ENCODE results near the gene IQCN.

IQCN gene

DNA sequence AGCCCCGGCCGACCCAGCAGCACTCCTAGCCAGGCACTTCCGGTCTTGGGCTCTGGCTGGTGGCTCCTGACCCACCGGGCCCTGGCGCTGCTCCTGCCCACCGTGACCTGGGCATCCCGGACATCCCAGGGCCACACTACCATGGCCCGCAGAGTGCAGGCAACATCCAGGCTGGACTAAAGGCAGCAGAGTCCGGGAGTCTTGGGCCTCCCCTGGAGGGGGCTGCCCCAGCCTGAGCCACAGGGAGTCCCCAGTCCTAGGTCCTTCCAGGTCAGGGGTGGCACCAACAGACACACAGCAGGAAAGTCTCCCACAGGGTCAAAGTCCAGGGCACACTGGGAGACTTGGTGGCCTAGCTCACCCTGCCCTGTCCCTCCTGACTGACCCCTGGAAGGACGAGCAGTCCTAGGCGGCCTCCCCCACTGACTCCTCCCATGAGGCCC, 37.9 kb upstream of the IQCN start:
- Histone ChIP-seq H3K27ac (ENCODE audit: poor library complexity, severe bottlenecking) (no peak overlapping the region), H3K36me3 (ENCODE audit: low read depth) (peaks cover 85% of the 10 kb centered on the region), H3K27me3 (ENCODE audit: insufficient read depth, poor library complexity, severe bottlenecking) (no peaks in the 10 kb centered on the region), H3K9me3 (ENCODE audit: severe bottlenecking) (no peaks in the 10 kb centered on the region), H3K4me1 (ENCODE audit: insufficient read depth, poor library complexity, severe bottlenecking) (no peaks in the 10 kb centered on the region), H3K4me3 (ENCODE audit: severe bottlenecking) (no peak overlapping the region)
- ATAC-seq (ENCODE audit: low read depth) (no peak), DNase-seq (ENCODE audit: low spot score) (no peak)
- TF ChIP-seq, protein P1, sequence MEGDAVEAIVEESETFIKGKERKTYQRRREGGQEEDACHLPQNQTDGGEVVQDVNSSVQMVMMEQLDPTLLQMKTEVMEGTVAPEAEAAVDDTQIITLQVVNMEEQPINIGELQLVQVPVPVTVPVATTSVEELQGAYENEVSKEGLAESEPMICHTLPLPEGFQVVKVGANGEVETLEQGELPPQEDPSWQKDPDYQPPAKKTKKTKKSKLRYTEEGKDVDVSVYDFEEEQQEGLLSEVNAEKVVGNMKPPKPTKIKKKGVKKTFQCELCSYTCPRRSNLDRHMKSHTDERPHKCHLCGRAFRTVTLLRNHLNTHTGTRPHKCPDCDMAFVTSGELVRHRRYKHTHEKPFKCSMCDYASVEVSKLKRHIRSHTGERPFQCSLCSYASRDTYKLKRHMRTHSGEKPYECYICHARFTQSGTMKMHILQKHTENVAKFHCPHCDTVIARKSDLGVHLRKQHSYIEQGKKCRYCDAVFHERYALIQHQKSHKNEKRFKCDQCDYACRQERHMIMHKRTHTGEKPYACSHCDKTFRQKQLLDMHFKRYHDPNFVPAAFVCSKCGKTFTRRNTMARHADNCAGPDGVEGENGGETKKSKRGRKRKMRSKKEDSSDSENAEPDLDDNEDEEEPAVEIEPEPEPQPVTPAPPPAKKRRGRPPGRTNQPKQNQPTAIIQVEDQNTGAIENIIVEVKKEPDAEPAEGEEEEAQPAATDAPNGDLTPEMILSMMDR (IDR thresholded peaks at IDR 0.05; ENCODE audit: poor library complexity, severe bottlenecking) = no peak

DNA sequence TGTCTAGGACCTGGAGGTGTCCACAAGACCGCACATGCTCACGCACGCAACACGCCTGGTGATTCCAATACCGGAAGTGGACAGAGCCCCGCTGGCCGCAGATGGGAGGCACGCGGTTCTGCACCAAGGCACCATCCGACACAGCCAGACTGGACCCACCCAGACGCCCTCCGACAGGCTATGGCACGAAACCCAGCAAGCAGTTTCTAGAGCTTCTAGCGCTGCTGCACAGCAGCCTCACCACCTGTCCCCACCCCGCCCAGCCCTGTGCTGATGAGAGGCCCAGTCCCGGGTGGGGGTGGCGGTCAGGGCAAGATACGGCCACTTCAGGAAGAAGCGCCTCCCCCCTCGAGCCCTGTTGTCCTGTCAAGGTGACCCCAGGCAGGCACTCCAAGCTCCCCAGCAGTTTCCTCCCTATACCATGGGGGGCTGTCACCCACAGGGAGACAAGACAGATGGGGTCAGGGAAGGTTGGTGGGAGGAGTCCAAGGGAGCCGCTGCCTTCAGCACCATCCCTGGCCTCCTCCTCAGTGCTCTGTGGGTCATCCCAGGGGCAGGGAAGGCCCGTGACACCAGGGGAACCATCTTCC, 37.3 kb upstream of the IQCN start:
- H3K9me3 ChIP-seq (ENCODE audit: severe bottlenecking) = no peaks in the 10 kb centered on the region
- no peaks in the 10 kb centered on the region for H3K4me1 ChIP-seq (ENCODE audit: insufficient read depth, poor library complexity, severe bottlenecking)
- no peaks in the 10 kb centered on the region for H3K27me3 ChIP-seq (ENCODE audit: insufficient read depth, poor library complexity, severe bottlenecking)
- no peak for ATAC-seq (ENCODE audit: low read depth)
- no peak for DNase-seq (ENCODE audit: low spot score)
- H3K4me3 ChIP-seq (ENCODE audit: severe bottlenecking) = no peak overlapping the region
- no peak overlapping the region for H3K27ac ChIP-seq (ENCODE audit: poor library complexity, severe bottlenecking)
- TF ChIP-seq, protein P1 (IDR thresholded peaks at IDR 0.05; ENCODE audit: poor library complexity, severe bottlenecking) = no peak
- H3K36me3 ChIP-seq (ENCODE audit: low read depth) = peaks cover 87% of the 10 kb centered on the region

DNA sequence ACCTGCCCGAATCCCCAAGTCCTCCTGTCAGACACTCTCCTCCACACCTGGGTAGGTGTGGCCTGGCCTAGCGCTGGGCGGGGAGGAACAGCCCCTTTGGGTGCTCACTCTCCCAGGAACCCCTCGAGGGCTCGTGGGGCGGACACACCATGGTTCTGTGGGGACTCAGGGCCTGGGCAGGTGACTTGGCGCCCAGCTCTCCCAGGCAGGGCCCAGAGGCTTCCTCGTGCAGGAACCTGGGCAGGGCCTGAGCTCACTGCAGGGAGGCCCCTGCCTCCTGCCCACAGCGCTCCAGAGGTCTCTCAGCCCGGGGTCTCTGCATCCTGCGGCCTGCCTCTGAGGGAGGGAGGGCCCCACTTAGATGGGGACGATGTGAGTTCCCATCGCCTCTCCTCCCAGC, 36.7 kb upstream of the IQCN start:
- TF ChIP-seq, protein P1 (IDR thresholded peaks at IDR 0.05; ENCODE audit: poor library complexity, severe bottlenecking) = no peak
- H3K9me3 ChIP-seq (ENCODE audit: severe bottlenecking) = no peaks in the 10 kb centered on the region
- ATAC-seq (ENCODE audit: low read depth) (no peak), DNase-seq (ENCODE audit: low spot score) (no peak)
- H3K36me3 ChIP-seq (ENCODE audit: low read depth) = peaks cover 85% of the 10 kb centered on the region
- H3K27me3 ChIP-seq (ENCODE audit: insufficient read depth, poor library complexity, severe bottlenecking) = no peaks in the 10 kb centered on the region
- no peak overlapping the region for H3K27ac ChIP-seq (ENCODE audit: poor library complexity, severe bottlenecking)
- H3K4me3 ChIP-seq (ENCODE audit: severe bottlenecking) = no peak overlapping the region
- no peaks in the 10 kb centered on the region for H3K4me1 ChIP-seq (ENCODE audit: insufficient read depth, poor library complexity, severe bottlenecking)

DNA sequence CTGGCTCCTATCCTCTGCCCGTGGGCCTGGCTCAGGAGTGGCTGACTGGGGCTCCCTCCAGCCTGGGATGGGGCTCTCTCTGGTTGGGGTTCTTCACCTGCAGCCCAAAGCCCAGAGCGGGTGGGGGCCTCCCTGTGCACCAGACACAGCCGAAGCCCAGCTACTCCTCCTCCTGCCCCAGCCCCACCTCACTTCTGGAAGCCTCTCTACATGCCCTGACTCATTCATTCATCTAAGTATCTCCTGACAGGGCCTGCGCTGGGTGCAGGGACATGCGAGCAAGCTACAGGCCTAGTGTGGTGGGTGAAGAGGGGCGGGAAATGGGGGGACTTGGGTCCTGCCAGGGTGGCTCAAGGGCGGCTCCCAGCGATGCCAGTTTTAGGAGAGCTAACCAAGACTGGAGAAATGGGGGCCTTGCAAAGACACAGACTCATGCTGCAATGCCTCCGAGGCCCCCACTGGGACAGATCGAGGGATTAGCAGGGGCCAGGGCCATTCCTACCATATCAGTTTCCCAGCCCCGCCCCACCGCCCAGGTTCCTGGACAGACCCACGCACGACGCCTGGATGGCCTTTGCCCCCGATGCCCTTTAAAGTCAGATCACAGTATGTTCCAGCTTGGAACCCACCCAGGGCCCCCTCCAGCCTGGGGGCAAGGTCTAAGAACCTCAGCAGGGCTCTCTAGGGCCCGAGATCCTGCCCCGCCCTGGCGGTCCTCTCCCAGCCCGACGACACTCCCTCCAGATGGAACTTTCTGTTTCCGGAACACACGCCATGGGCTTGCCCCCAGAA, 36.1 kb upstream of the IQCN start:
- Histone ChIP-seq H3K36me3 (ENCODE audit: low read depth) (peaks cover 81% of the 10 kb centered on the region), H3K4me1 (ENCODE audit: insufficient read depth, poor library complexity, severe bottlenecking) (no peaks in the 10 kb centered on the region), H3K4me3 (ENCODE audit: severe bottlenecking) (no peak overlapping the region), H3K9me3 (ENCODE audit: severe bottlenecking) (no peaks in the 10 kb centered on the region), H3K27ac (ENCODE audit: poor library complexity, severe bottlenecking) (no peak overlapping the region), H3K27me3 (ENCODE audit: insufficient read depth, poor library complexity, severe bottlenecking) (no peaks in the 10 kb centered on the region)
- TF ChIP-seq, protein P1 (IDR thresholded peaks at IDR 0.05; ENCODE audit: poor library complexity, severe bottlenecking) = no peak
- no peak for DNase-seq (ENCODE audit: low spot score)
- 0 out of 3 replicates have a peak, but pooled peaks have one; percentile 6 for ATAC-seq (ENCODE audit: low read depth)

Data from RWPE2 (cell line).